Liver (tissue), 9 donors: ENCODE measurements around the gene STH. TPM values are rescaled to one million over a fixed set of nuclear protein-coding genes. Genes with fewer than 3 reads are reported as not detected.

Experiments used
- DNase-seq: peaks from one replicate; pipeline ENCODE4 v3.0.0-alpha.2; 2017; ENCODE audit warnings: low spot score
- H3K27ac ChIP-seq, 2 donors: one replicate each; pipeline ENCODE4 v1.7.0; 2013; ENCODE audit warnings: inconsistent platforms in 2 of 2, low read length in 2 of 2, control low read depth in 1 of 2, low read depth in 1 of 2, mild to moderate bottlenecking in 1 of 2
- H3K27me3 ChIP-seq, 4 donors: one replicate each; pipeline versions ENCODE4 v1.6.1 to v1.7.0; 2013; ENCODE audit warnings: low read length in 3 of 4, inconsistent platforms in 1 of 4, mild to moderate bottlenecking in 1 of 4, moderate library complexity in 1 of 4; ENCODE audit not compliant: control insufficient read depth in 4 of 4, insufficient read depth in 4 of 4
- H3K36me3 ChIP-seq, 4 donors: one replicate each; pipeline versions ENCODE4 v1.6.1 to v1.7.0; 2013; ENCODE audit warnings: low read length in 3 of 4, mild to moderate bottlenecking in 3 of 4, low read depth in 1 of 4, moderate library complexity in 1 of 4; ENCODE audit not compliant: control insufficient read depth in 4 of 4, insufficient read depth in 3 of 4
- H3K4me1 ChIP-seq, 4 donors: one replicate each; pipeline versions ENCODE4 v1.6.1 to v1.7.0; 2013; ENCODE audit warnings: low read length in 3 of 4, mild to moderate bottlenecking in 3 of 4, moderate library complexity in 1 of 4; ENCODE audit not compliant: control insufficient read depth in 4 of 4, insufficient read depth in 4 of 4
- H3K4me3 ChIP-seq, 3 donors: one replicate each; pipeline versions ENCODE4 v1.6.1 to v1.7.0; 2013; ENCODE audit warnings: low read length in 3 of 3, control low read depth in 1 of 3, low read depth in 1 of 3, mild to moderate bottlenecking in 1 of 3
- H3K9ac ChIP-seq, 2 donors: one replicate each; pipeline ENCODE4 v1.7.0; 2013; ENCODE audit warnings: low read length in 2 of 2, mild to moderate bottlenecking in 2 of 2, moderate library complexity in 2 of 2, control low read depth in 1 of 2, low read depth in 1 of 2
- H3K9me3 ChIP-seq, 4 donors: one replicate each; pipeline versions ENCODE4 v1.6.1 to v1.7.0; 2013; ENCODE audit warnings: low read length in 3 of 4; ENCODE audit not compliant: control insufficient read depth in 4 of 4
- CTCF ChIP-seq: fragments of 150-350 bp; IDR thresholded peaks from 2 replicates; pipeline ENCODE4 v1.5.1; 2017; ENCODE audit warnings: improper control_type of control experiment, low read depth, low read length; ENCODE audit not compliant: missing input control
- GABPA ChIP-seq, 2 donors: IDR thresholded peaks in 1 of 2; conservative IDR thresholded peaks in 1 of 2; 2 replicates each; pipeline ENCODE4 v1.6.1; 2016; ENCODE audit warnings: antibody characterized with exemption in 2 of 2, mild to moderate bottlenecking in 1 of 2, moderate library complexity in 1 of 2
- HNF4G ChIP-seq: IDR thresholded peaks from 2 replicates; pipeline ENCODE4 v1.6.1; 2016; ENCODE audit warnings: antibody characterized with exemption
- JUND ChIP-seq, 2 donors: IDR thresholded peaks; 2 replicates each; pipeline ENCODE4 v1.6.1; 2016; ENCODE audit warnings: antibody characterized with exemption in 2 of 2
- NR2F2 ChIP-seq: IDR thresholded peaks from 2 replicates; pipeline ENCODE4 v1.6.1; 2016; ENCODE audit warnings: antibody characterized with exemption
- RXRA ChIP-seq, 2 donors: IDR thresholded peaks; 2 replicates each; pipeline ENCODE4 v1.6.1; 2017 to 2018; ENCODE audit warnings: antibody characterized with exemption in 2 of 2, mild to moderate bottlenecking in 1 of 2
- SP1 ChIP-seq: IDR thresholded peaks from 2 replicates; pipeline ENCODE4 v1.6.1; 2018; ENCODE audit warnings: antibody characterized with exemption, mild to moderate bottlenecking
- TAF1 ChIP-seq: conservative IDR thresholded peaks from 2 replicates; pipeline ENCODE4 v1.6.1; 2016; ENCODE audit warnings: antibody characterized with exemption, mild to moderate bottlenecking
- WGBS: extraction: QIAGEN DNeasy Blood & Tissue Kit; methylation state at CpG from one replicate; pipeline ENCODE4 v1.1.7; 2013; 5-methylcytosine and 5-hydroxymethylcytosine counted together
- polyA plus RNA-seq, 2 donors: library from polyadenylated mRNA; stranded (reverse) in 1 of 2; unstranded in 1 of 2; fragments of 200-250 nt in 1 of 2; fragments of >200 nt in 1 of 2; fragmentation: Nextera tagmentation in 1 of 2; extraction: Ambion mirVana in 1 of 2; gene quantifications; one replicate each; pipeline versions ENCODE4 v1.2.1 to v1.2.3, GENCODE V29; 2013 to 2015
- total RNA-seq, 2 donors: library from RNA; depleted of rRNA; stranded (reverse); fragments of >200 nt; gene quantifications; one replicate each; pipeline ENCODE4 v1.2.3, GENCODE V29; 2014
- TF ChIP-seq, protein P1 (sequence below): IDR thresholded peaks from 2 replicates; pipeline ENCODE4 v1.6.1; 2016; ENCODE audit warnings: antibody characterized with exemption, mild to moderate bottlenecking
- TF ChIP-seq, protein P2 (sequence below): IDR thresholded peaks from 2 replicates; pipeline ENCODE4 v1.6.1; 2016; ENCODE audit warnings: antibody characterized with exemption
- donor health status: healthy.
- donor health status: healthy.
- donor health status: healthy.
- donor health status: healthy.
- donor health status: healthy.

The STH gene
- total and polyA plus RNA-seq, 4 donors, result not detected

DNA sequence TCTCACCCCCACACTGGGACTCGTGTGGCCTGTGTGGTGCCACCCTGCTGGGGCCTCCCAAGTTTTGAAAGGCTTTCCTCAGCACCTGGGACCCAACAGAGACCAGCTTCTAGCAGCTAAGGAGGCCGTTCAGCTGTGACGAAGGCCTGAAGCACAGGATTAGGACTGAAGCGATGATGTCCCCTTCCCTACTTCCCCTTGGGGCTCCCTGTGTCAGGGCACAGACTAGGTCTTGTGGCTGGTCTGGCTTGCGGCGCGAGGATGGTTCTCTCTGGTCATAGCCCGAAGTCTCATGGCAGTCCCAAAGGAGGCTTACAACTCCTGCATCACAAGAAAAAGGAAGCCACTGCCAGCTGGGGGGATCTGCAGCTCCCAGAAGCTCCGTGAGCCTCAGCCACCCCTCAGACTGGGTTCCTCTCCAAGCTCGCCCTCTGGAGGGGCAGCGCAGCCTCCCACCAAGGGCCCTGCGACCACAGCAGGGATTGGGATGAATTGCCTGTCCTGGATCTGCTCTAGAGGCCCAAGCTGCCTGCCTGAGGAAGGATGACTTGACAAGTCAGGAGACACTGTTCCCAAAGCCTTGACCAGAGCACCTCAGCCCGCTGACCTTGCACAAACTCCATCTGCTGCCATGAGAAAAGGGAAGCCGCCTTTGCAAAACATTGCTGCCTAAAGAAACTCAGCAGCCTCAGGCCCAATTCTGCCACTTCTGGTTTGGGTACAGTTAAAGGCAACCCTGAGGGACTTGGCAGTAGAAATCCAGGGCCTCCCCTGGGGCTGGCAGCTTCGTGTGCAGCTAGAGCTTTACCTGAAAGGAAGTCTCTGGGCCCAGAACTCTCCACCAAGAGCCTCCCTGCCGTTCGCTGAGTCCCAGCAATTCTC, 27.4 kb downstream of the STH start:
- H3K9me3 ChIP-seq, result no peaks in the 10 kb centered on the region
- no peaks in the 10 kb centered on the region for H3K27me3 ChIP-seq
- peaks cover 6 to 21% (median 17%) of the 10 kb centered on the region in 4 donors for H3K36me3 ChIP-seq
- H3K27ac ChIP-seq, result no peak overlapping the region
- no peak for DNase-seq
- TF ChIP-seq JUND (IDR thresholded peaks at IDR 0.05) (no peak), RXRA (IDR thresholded peaks at IDR 0.05) (no peak), SP1 (no peak), NR2F2 (no peak), CTCF (no peak), TAF1 (no peak)
- TF ChIP-seq, protein P1, sequence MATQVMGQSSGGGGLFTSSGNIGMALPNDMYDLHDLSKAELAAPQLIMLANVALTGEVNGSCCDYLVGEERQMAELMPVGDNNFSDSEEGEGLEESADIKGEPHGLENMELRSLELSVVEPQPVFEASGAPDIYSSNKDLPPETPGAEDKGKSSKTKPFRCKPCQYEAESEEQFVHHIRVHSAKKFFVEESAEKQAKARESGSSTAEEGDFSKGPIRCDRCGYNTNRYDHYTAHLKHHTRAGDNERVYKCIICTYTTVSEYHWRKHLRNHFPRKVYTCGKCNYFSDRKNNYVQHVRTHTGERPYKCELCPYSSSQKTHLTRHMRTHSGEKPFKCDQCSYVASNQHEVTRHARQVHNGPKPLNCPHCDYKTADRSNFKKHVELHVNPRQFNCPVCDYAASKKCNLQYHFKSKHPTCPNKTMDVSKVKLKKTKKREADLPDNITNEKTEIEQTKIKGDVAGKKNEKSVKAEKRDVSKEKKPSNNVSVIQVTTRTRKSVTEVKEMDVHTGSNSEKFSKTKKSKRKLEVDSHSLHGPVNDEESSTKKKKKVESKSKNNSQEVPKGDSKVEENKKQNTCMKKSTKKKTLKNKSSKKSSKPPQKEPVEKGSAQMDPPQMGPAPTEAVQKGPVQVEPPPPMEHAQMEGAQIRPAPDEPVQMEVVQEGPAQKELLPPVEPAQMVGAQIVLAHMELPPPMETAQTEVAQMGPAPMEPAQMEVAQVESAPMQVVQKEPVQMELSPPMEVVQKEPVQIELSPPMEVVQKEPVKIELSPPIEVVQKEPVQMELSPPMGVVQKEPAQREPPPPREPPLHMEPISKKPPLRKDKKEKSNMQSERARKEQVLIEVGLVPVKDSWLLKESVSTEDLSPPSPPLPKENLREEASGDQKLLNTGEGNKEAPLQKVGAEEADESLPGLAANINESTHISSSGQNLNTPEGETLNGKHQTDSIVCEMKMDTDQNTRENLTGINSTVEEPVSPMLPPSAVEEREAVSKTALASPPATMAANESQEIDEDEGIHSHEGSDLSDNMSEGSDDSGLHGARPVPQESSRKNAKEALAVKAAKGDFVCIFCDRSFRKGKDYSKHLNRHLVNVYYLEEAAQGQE, result no peak
- TF ChIP-seq, protein P2, sequence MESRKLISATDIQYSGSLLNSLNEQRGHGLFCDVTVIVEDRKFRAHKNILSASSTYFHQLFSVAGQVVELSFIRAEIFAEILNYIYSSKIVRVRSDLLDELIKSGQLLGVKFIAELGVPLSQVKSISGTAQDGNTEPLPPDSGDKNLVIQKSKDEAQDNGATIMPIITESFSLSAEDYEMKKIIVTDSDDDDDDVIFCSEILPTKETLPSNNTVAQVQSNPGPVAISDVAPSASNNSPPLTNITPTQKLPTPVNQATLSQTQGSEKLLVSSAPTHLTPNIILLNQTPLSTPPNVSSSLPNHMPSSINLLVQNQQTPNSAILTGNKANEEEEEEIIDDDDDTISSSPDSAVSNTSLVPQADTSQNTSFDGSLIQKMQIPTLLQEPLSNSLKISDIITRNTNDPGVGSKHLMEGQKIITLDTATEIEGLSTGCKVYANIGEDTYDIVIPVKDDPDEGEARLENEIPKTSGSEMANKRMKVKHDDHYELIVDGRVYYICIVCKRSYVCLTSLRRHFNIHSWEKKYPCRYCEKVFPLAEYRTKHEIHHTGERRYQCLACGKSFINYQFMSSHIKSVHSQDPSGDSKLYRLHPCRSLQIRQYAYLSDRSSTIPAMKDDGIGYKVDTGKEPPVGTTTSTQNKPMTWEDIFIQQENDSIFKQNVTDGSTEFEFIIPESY, result no peak
- H3K4me1 ChIP-seq, result no peaks in the 10 kb centered on the region
- WGBS, result 85% methylated on average over 17 of the region's 17 CpGs
- H3K4me3 ChIP-seq, result no peak overlapping the region
- no peak overlapping the region for H3K9ac ChIP-seq

DNA sequence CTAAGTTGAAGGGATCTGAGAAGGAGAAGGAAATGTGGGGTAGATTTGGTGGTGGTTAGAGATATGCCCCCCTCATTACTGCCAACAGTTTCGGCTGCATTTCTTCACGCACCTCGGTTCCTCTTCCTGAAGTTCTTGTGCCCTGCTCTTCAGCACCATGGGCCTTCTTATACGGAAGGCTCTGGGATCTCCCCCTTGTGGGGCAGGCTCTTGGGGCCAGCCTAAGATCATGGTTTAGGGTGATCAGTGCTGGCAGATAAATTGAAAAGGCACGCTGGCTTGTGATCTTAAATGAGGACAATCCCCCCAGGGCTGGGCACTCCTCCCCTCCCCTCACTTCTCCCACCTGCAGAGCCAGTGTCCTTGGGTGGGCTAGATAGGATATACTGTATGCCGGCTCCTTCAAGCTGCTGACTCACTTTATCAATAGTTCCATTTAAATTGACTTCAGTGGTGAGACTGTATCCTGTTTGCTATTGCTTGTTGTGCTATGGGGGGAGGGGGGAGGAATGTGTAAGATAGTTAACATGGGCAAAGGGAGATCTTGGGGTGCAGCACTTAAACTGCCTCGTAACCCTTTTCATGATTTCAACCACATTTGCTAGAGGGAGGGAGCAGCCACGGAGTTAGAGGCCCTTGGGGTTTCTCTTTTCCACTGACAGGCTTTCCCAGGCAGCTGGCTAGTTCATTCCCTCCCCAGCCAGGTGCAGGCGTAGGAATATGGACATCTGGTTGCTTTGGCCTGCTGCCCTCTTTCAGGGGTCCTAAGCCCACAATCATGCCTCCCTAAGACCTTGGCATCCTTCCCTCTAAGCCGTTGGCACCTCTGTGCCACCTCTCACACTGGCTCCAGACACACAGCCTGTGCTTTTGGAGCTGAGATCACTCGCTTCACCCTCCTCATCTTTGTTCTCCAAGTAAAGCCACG, 28.3 kb downstream of the STH start:
- no peak for DNase-seq
- no peaks in the 10 kb centered on the region for H3K9me3 ChIP-seq
- WGBS, result 84% methylated on average over 12 of the region's 12 CpGs
- TF ChIP-seq JUND (IDR thresholded peaks at IDR 0.05) (no peak), HNF4G (no peak), SP1 (no peak), GABPA (IDR thresholded peaks at IDR 0.05 in 1 of 2, conservative IDR thresholded peaks at IDR 0.05 in 1 of 2) (no peak)
- peaks cover 8 to 29% (median 23%) of the 10 kb centered on the region in 4 donors for H3K36me3 ChIP-seq
- H3K27ac ChIP-seq, result no peak overlapping the region
- H3K9ac ChIP-seq, result no peak overlapping the region
- H3K4me3 ChIP-seq, result no peak overlapping the region
- no peaks in the 10 kb centered on the region for H3K27me3 ChIP-seq
- no peaks in the 10 kb centered on the region for H3K4me1 ChIP-seq
